Left cardiac atrium (tissue), 4 donors: ENCODE results near the gene RNF13. TPM values are rescaled to one million over a fixed set of nuclear protein-coding genes. Genes with fewer than 3 reads are reported as not detected.

Experiments
- ATAC-seq, 2 donors: fragments of 200-7000 bp; cut with Tn5 transposase; one replicate each; pipeline ENCODE4 v1.9.1; 2020; ENCODE audit warnings: mild to moderate bottlenecking in 2 of 2, moderate library complexity in 2 of 2
- DNase-seq: peaks from one replicate; pipeline ENCODE4 v3.0.0-alpha.2; 2020
- intact Hi-C, 2 donors: fragments of 100-400 bp; cut with DNase I; formaldehyde crosslinking; loops; one replicate each; pipeline versions ENCODE4 v1.14.1 to v1.15.1; 2022 to 2023
- total RNA-seq, 2 donors: library from RNA; stranded (reverse); fragmentation: NEBNext Ultra II Directional; extraction: Animal tissue kit (Norgen Biotek cat#: 25700); gene quantifications; one replicate each; pipeline ENCODE4 v1.2.1, GENCODE V29; 2021
- donor health status: DM: no; HTN: yes; CAD: no.
- donor health status: DM: no; HTN: yes; CAD: no; lungs with severe emphysema.
- donor health status: DM: yes; HTN: yes; CAD: no.
- donor health status: Dilated cardiomyopathy.

Gene RNF13
- total RNA-seq, 2 donors from 2014 or later = 60.3 to 62.2 TPM

GRCh38 chr3:149792452-149793270 lies 20.4 kb upstream of the RNF13 start, which contains the start of gene ANKUB1:
Gene ANKUB1 (minus strand): TSS chr3:149792554. CDS start chr3:149792366, 188 bp downstream.
- ATAC-seq = no peak
- intact Hi-C loops = no loop called here

GRCh38 chr3:149796026-149796425 lies 17.0 kb upstream of the RNF13 start:
- DNase-seq (no peak), ATAC-seq (no peak)
- intact Hi-C loops = no loop called here

More at GRCh38 chr3:149792452-149793270, 20.4 kb upstream of the RNF13 start, which contains the start of gene ANKUB1:
- DNase-seq = no peak

- ATAC-seq (no peak), DNase-seq (no peak)
- intact Hi-C loops = no loop called here
Observed at GRCh38 chr3:149800693-149801092, 12.3 kb upstream of the RNF13 start.

GRCh38 chr3:149801195-149801594 lies 11.8 kb upstream of the RNF13 start:
- ATAC-seq (no peak), DNase-seq (no peak)
- intact Hi-C loops = no loop called here

- ATAC-seq (no peak), DNase-seq (no peak)
- intact Hi-C loops = no loop called here
Observed at GRCh38 chr3:149801639-149802038, 11.4 kb upstream of the RNF13 start.

GRCh38 chr3:149806171-149806778 lies 6.7 kb upstream of the RNF13 start:
- intact Hi-C loops = no loop called here
- ATAC-seq = no peak
- no peak for DNase-seq

- peak; percentile 69 for DNase-seq
- ATAC-seq = peak in 1 of 2 donors; percentile 13
- intact Hi-C loops = loop anchor here in 1 of 2 donors (2.0 kb wide), 1 partner anchor 56 kb away; the partner anchor contains the start of gene COMMD2
Observed at GRCh38 chr3:149808209-149808829, 4.7 kb upstream of the RNF13 start.

- DNase-seq (no peak), ATAC-seq (no peak)
- intact Hi-C loops = loop anchor here in 1 of 2 donors (2.0 kb wide), 1 partner anchor 57 kb away; the partner anchor contains the start of gene COMMD2
Observed at GRCh38 chr3:149809699-149810098, 3.3 kb upstream of the RNF13 start.

GRCh38 chr3:149810846-149811245 lies 2.2 kb upstream of the RNF13 start:
- no peak for DNase-seq
- ATAC-seq = no peak
- intact Hi-C loops = no loop called here

GRCh38 chr3:149812165-149812605 lies 830 bp upstream of the RNF13 start:
- no peak for ATAC-seq
- no peak for DNase-seq
- intact Hi-C loops = no loop called here

- intact Hi-C loops = no loop called here
- peak; percentile 6 to 21 for ATAC-seq
- peak; percentile 24 for DNase-seq
Observed at GRCh38 chr3:149813367-149814281, 609 bp downstream of the RNF13 start.

GRCh38 chr3:149815321-149815720 lies 2.3 kb downstream of the RNF13 start:
- ATAC-seq = no peak
- no peak for DNase-seq
- intact Hi-C loops = no loop called here

- intact Hi-C loops = no loop called here
- DNase-seq = no peak
- no peak for ATAC-seq
Observed at GRCh38 chr3:149815728-149816127, 2.7 kb downstream of the RNF13 start.

- DNase-seq = no peak
- no peak for ATAC-seq
- intact Hi-C loops = no loop called here
Observed at GRCh38 chr3:149816311-149816710, 3.3 kb downstream of the RNF13 start.

GRCh38 chr3:149816986-149817385 lies 4.0 kb downstream of the RNF13 start:
- DNase-seq (no peak), ATAC-seq (no peak)
- intact Hi-C loops = no loop called here

- ATAC-seq = no peak
- no peak for DNase-seq
- intact Hi-C loops = no loop called here
Observed at GRCh38 chr3:149819432-149819831, 6.4 kb downstream of the RNF13 start.

- DNase-seq = no peak
- intact Hi-C loops = no loop called here
- ATAC-seq = peak in 1 of 2 donors; percentile 33
Observed at GRCh38 chr3:149820183-149820582, 7.2 kb downstream of the RNF13 start.

GRCh38 chr3:149826636-149827035 lies 13.6 kb downstream of the RNF13 start:
- intact Hi-C loops = no loop called here
- DNase-seq (no peak), ATAC-seq (no peak)

- DNase-seq (no peak), ATAC-seq (no peak)
- intact Hi-C loops = no loop called here
Observed at GRCh38 chr3:149828390-149828789, 15.4 kb downstream of the RNF13 start.
